NCI-H2227 treated with DMSO at 0.1 percent for 48 hours (cell line): ENCODE data around the gene IL13.
"Not testable (repeated sequence)": the region's sequence is repeated elsewhere in the genome, so short reads cannot be mapped to it uniquely, and the experiment has no call there.

Experiments used
- DNase-seq: peaks from one replicate; lab custom pipeline; 2025; lab: John Stamatoyannopoulos, UW

IL13 gene

DNA sequence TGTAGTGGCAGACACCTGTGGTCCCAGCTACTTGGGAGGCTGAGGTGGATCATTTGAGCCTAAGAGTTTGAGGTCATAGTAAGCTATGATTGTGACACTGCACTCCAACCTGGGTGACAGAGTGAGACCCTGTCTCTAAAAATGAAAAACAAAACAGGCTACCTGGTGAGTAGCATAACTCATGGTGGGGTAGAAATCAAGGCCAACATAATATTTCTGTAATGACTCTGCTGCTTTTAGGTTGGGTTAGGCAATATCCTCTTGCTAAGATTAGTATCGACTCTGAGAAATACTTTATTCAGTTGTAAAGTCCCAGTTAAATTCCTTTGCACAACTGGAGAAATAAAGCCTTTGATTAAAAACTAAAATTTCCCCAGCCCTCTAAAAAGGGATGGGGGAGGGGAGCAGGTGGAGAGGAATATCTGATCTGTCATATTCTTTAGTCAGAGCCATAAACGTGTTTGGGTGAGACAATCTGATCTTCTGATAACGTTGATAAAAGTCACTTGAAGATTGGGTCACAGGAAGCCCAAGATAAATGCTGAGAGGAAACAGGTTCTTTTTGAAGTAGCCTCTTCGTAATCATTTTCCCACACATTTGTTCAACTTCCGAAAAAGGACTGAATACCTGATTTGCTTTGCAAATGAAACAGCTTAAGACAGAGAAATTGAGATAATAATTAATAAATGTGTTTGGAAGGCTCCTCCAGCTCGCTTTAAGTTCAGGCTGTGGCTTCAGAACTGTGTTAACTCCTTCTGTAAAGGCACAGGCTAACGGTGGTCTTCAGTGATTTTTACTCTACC lies 30.8 kb downstream of the IL13 start:
- no peak for DNase-seq

DNA sequence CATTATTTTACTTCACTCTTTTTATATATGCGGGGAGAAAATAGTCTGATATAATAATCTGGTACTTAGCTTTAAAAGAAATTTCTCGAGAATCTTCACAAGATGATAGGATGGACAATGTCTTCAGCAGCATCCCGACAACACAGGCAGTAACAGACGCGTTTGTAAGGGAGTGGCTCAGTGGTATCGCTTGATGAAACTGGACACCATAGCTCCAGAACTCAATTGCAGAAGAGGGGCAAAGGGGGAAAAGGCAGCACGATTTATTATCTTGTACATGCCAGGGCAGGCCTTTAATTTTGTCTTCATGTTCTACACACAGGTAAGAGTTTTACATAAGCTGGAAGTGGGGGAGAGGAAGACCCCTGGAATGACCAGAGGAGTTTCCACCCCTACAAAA lies 31.5 kb downstream of the IL13 start:
- DNase-seq = no peak

DNA sequence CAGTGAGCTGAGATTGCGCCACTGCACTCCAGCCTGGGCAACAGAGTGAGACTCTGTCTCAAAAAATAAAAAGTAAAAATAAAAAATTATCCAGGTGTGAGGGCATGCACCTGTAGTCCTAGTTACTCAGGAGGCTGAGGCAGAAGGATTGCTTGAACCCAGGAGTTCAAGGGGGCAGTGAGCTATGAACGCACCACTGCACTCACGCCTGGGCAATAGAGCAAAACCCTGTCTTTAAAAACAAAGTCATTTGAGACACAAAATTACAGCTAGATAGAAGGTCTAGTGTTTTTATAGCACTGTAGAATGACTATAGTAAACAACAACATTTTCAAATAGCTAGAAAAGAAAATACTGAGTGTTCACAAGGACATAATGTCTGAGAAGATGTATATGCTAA lies 32.2 kb downstream of the IL13 start:
- no peak for DNase-seq

DNA sequence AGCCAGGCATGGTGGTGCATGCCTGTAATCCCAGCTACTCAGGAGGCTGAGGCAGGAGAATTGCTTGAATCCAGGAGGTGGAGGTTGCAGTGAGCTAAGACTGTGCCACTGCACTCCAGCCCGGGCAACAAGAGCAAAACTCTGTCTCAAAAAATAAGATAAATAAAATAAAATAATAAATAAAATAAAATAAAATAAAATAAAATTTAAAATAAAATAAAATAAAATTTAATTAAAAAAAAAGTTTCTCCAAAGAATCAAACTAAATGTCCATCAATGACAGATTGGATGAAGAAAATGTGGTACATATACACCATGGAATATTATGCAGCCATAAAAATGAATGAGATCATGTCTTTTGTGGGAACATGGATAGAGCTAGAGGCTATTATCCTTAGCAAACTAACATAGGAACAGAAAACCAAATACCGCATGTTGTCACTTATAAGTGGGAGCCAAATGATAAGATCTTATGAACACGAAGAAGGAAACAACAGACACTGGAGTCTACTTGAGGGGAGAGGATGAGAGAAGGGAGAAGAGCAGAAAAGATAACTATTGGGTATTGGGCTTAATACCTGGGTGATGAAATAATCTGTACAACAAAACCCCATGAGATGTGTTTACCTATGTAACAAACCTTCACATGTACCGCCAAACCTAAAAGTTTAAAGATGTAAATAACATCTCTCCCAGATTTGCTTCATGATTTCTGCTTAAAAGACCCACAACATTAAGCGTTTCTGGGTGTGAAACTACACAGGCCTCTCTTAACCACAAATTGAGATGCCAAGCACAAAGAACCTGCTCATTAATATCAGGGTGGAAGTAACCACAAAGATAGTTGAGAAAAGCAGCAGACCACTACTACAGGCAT lies 34.0 kb downstream of the IL13 start:
- not testable (repeated sequence) for DNase-seq

DNA sequence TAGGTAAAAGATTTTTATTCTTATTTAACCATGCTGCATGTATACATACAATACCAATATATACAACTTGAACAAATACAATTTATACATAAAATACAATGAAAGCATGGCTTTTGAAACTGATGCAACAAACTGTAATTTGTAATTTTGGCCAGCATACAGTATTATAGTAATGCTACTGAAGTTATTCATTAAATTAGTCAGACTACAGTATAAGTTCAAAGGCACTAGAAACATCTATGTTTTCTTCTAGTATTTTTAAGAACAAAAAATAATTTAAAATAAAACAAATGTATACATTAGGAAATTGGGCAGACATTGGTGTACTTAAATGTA lies 34.6 kb downstream of the IL13 start:
- DNase-seq = no peak

DNA sequence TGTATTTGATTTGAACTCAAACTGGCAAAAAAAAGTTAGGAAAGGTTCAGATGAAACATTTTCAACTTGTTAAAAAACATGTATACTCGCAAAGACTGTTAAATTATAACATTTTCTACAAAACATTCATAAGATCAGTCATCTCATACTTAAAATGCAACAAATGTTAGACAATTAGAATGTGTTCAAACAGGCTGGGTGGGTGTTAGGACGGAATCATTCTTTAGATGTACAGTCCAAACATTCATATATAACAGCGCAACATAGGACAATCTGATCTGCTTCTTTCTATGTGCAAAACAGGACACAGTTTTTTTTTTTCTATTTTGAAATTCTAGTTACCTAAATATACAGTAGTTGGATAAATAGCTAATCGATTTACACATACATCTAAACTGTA lies 38.0 kb downstream of the IL13 start:
- no peak for DNase-seq

DNA sequence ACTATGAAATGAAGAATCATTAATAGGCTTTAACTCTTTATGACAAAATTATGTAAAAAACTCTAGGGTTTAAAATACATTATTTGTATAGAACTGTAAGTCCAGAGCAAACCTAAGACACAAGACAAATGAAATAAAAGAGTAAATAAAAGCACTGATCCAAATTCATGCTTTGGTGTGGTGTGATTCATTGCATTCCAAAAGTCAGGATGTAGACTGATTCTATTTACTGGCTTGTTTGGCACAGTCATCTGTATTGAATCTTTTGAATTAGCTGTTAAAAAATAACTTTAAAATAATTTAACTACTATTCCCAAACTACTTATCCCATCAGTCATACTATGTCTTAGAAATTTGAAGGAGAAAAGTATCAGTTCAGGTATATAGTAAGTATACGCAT lies 46.9 kb downstream of the IL13 start:
- DNase-seq = no peak

DNA sequence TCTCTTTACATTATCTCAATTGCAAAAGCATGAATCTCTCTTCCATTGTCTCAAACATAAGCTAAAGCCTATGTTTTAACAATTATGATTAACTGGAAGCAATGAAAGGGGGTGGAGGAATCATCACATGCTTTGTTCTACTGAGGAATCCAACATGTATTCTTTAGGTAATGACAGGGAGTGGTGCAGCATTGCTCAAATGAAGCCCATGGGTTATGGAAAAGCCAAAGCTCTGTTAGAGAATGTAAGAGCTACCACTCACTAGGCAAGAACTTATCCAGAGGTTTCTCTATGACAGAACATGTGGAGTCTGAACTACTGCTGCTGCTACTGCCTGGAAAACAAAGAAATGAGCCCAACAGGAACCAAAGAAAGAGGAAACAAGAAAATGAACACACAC lies 50.7 kb downstream of the IL13 start:
- DNase-seq = no peak
